ENCODE measurements around the gene CAP2.

DNA sequence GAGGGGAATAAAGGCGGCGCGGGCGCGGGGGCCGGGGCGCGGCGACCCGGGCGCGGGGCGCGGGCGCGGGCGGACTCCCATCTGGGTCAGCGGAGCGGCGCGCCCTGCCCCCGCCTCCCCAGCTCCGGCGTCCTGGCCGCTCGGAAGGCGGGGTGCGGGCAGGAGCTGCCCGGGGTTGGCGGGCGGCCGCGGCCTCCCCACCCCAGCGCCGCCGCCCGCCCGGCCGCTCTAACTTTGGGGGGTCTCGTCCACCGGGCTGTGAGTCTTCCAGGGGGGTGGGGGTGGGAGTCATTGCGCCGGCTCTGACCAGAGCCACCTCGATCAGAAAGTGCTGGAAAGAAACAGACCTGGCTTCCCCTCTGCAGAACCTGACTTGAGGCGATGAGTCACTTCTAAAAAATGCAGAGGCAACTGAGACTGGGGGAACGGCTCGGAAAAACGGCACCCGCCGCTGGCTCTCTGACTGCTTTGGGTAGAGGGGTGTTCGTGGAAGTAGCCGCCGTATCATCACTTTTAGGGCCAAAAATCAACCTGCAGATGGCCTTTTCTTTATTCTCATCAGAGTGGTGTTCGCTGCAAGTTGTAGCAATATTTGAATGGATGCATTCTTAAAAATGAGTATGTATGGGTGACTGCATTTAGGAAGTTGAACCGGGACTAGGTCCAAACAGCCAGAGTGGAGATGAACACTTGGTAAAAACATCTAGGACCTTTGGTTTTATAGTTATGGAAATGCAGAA is 667 bp downstream of the CAP2 start:
- TF ChIP-seq, protein P1, sequence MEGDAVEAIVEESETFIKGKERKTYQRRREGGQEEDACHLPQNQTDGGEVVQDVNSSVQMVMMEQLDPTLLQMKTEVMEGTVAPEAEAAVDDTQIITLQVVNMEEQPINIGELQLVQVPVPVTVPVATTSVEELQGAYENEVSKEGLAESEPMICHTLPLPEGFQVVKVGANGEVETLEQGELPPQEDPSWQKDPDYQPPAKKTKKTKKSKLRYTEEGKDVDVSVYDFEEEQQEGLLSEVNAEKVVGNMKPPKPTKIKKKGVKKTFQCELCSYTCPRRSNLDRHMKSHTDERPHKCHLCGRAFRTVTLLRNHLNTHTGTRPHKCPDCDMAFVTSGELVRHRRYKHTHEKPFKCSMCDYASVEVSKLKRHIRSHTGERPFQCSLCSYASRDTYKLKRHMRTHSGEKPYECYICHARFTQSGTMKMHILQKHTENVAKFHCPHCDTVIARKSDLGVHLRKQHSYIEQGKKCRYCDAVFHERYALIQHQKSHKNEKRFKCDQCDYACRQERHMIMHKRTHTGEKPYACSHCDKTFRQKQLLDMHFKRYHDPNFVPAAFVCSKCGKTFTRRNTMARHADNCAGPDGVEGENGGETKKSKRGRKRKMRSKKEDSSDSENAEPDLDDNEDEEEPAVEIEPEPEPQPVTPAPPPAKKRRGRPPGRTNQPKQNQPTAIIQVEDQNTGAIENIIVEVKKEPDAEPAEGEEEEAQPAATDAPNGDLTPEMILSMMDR (IDR thresholded peaks at IDR 0.05) = no peak
- TF ChIP-seq POLR2A (IDR thresholded peaks at IDR 0.05) = peak in 2 of 3 donors; percentile 22 to 39

All from body of pancreas (tissue), 4 donors.